GM19395 (cell line): ENCODE results near the gene SCNN1A.

ENCODE experiments used
- ATAC-seq: cut with Tn5 transposase; IDR thresholded peaks from one replicate; pipeline ENCODE4 v1.9.1; 2021; ENCODE audit warnings: mild to moderate bottlenecking, moderate library complexity; ENCODE audit not compliant: unreplicated experiment

SCNN1A gene

GRCh38 chr12:6335451-6336078, 39.8 kb downstream of the SCNN1A start:
- ATAC-seq: peak; percentile 53

- ATAC-seq: no peak
Measured at GRCh38 chr12:6334940-6335450, 40.4 kb downstream of the SCNN1A start.

GRCh38 chr12:6334359-6334758, 41.0 kb downstream of the SCNN1A start:
- no peak for ATAC-seq

GRCh38 chr12:6333566-6333965, 41.8 kb downstream of the SCNN1A start:
- no peak for ATAC-seq

GRCh38 chr12:6333029-6333428, 42.3 kb downstream of the SCNN1A start:
- no peak for ATAC-seq

- ATAC-seq: no peak
Measured at GRCh38 chr12:6332459-6332858, 42.9 kb downstream of the SCNN1A start.

GRCh38 chr12:6330999-6331714, 44.2 kb downstream of the SCNN1A start:
- ATAC-seq: no peak

- ATAC-seq: no peak
Measured at GRCh38 chr12:6330192-6330591, 45.2 kb downstream of the SCNN1A start.

GRCh38 chr12:6329703-6330064, 45.7 kb downstream of the SCNN1A start:
- no peak for ATAC-seq

- no peak for ATAC-seq
Measured at GRCh38 chr12:6328945-6329702, 46.2 kb downstream of the SCNN1A start.

GRCh38 chr12:6328045-6328779, 47.2 kb downstream of the SCNN1A start:
- ATAC-seq: no peak

- no peak for ATAC-seq
Measured at GRCh38 chr12:6327229-6328041, 47.9 kb downstream of the SCNN1A start.

- no peak for ATAC-seq
Measured at GRCh38 chr12:6326316-6327228, 48.8 kb downstream of the SCNN1A start.

- no peak for ATAC-seq
Measured at GRCh38 chr12:6324936-6325750, 50.2 kb downstream of the SCNN1A start.

- ATAC-seq: no peak
Measured at GRCh38 chr12:6323995-6324711, 51.2 kb downstream of the SCNN1A start.

- ATAC-seq: peak; percentile 65
Measured at GRCh38 chr12:6323340-6323994, 51.9 kb downstream of the SCNN1A start.

GRCh38 chr12:6322969-6323339, 52.4 kb downstream of the SCNN1A start:
- peak; percentile 24 for ATAC-seq
